Endothelial cell of umbilical vein (primary cell): ENCODE results near the gene NIN. TPM values are rescaled to one million over a fixed set of nuclear protein-coding genes. Genes with fewer than 3 reads are reported as not detected.

Source experiments
- BruUV-seq: library from RNA; stranded (reverse); fragments of 400-500 nt; replicated peaks from 2 replicates; lab custom pipeline; 2021; lab: Mats Ljungman, UMichigan
- CTCF ChIA-PET: fragments of 300-600, 350-600 bp; sonication (Branson Sonifier 250); formaldehyde crosslinking; loops from one replicate; lab custom pipeline; 2021; ENCODE audit warnings: antibody characterized with exemption, inconsistent platforms; lab: Charles Lee
- POLR2A ChIA-PET: fragments of 300-600, 350-600 bp; sonication (Branson Sonifier 250); formaldehyde crosslinking; loops from one replicate; lab custom pipeline; 2021; ENCODE audit warnings: antibody characterized with exemption, inconsistent platforms; lab: Charles Lee
- DNase-seq: peaks from one replicate; pipeline ENCODE4 v3.0.0-alpha.2; 2011; ENCODE audit warnings: low read depth, low spot score
- FAIRE-seq: peaks from 2 replicates; lab custom pipeline; 2011; peaks lifted over from hg19 to GRCh38; lab: Jason Lieb, UNC
- H2AFZ ChIP-seq: 2 replicates; pipeline ENCODE4 v1.6.0; 2012; ENCODE audit warnings: low read depth, low read length, control low read depth, inconsistent platforms
- H3K27ac ChIP-seq: 2 replicates; pipeline ENCODE4 v1.5.1; 2011; ENCODE audit warnings: low read depth, mild to moderate bottlenecking, control low read depth, low read length, moderate library complexity; ENCODE audit not compliant: insufficient read depth
- H3K27me3 ChIP-seq, 2 experiments: 2 replicates each; pipeline versions ENCODE4 v1.6.0 to v1.6.1; 2011; ENCODE audit warnings: low read length in 2 of 2, mixed read lengths in 1 of 2; ENCODE audit not compliant: control insufficient read depth in 2 of 2, insufficient read depth in 2 of 2
- H3K36me3 ChIP-seq, 2 experiments: 2 replicates in 1 of 2; 3 replicates in 1 of 2; pipeline ENCODE4 v1.5.1; 2011; ENCODE audit warnings: low read length in 2 of 2, mild to moderate bottlenecking in 1 of 2, moderate library complexity in 1 of 2; ENCODE audit not compliant: control insufficient read depth in 2 of 2, insufficient read depth in 2 of 2; ENCODE audit errors: extremely low read depth in 1 of 2
- H3K4me1 ChIP-seq: 3 replicates; pipeline ENCODE4 v1.5.1; 2011; ENCODE audit warnings: mild to moderate bottlenecking, low read length; ENCODE audit not compliant: control insufficient read depth, insufficient read depth; ENCODE audit errors: extremely low read depth
- H3K4me2 ChIP-seq: 2 replicates; pipeline ENCODE4 v1.6.1; 2011; ENCODE audit warnings: low read length, control low read depth, mixed read lengths; ENCODE audit not compliant: insufficient read depth
- H3K4me3 ChIP-seq, 3 experiments: fragments of 200-600 bp in 1 of 3; sonication (generic), shearing (Covaris generic) in 1 of 3; replicated peaks in 1 of 3; 2 replicates each; pipeline ENCODE4 v1.5.1; 2011 to 2016; ENCODE audit warnings: control low read depth in 3 of 3, low read length in 3 of 3, mild to moderate bottlenecking in 2 of 3, inconsistent platforms in 1 of 3, low read depth in 1 of 3, moderate library complexity in 1 of 3; ENCODE audit not compliant: insufficient read depth in 1 of 3
- H3K79me2 ChIP-seq: 2 replicates; pipeline ENCODE4 v1.6.0; 2012; ENCODE audit warnings: low read length, inconsistent platforms; ENCODE audit not compliant: control insufficient read depth, insufficient read depth
- H3K9ac ChIP-seq: replicated peaks from 2 replicates; pipeline ENCODE3; 2011; ENCODE audit warnings: low read length, control low read depth; ENCODE audit not compliant: insufficient read depth; ENCODE audit errors: extremely low read depth
- H3K9me1 ChIP-seq: replicated peaks from 3 replicates; pipeline ENCODE4 v1.6.0; 2011; ENCODE audit warnings: mild to moderate bottlenecking, low read length; ENCODE audit not compliant: control insufficient read depth, insufficient read depth; ENCODE audit errors: extremely low read depth
- H3K9me3 ChIP-seq: replicated peaks from 2 replicates; pipeline ENCODE4 v1.5.1; 2012; ENCODE audit warnings: low read length, inconsistent platforms; ENCODE audit not compliant: control insufficient read depth, insufficient read depth
- H4K20me1 ChIP-seq: replicated peaks from 2 replicates; pipeline ENCODE3; 2011; ENCODE audit warnings: mild to moderate bottlenecking, low read length; ENCODE audit not compliant: control insufficient read depth, insufficient read depth; ENCODE audit errors: extremely low read depth
- CTCF ChIP-seq, 2 donors: IDR thresholded peaks; 1 replicate in 1 of 2; 2 replicates in 1 of 2; pipeline ENCODE4 v1.5.1; 2011; ENCODE audit warnings: low read length in 2 of 2, mild to moderate bottlenecking in 2 of 2, moderate library complexity in 2 of 2, control low read depth in 1 of 2, inconsistent platforms in 1 of 2, low read depth in 1 of 2; ENCODE audit not compliant: insufficient read depth in 1 of 2; ENCODE audit errors: extremely low read depth in 1 of 2
- FOS ChIP-seq: IDR thresholded peaks from 2 replicates; pipeline ENCODE4 v1.6.1; 2011; ENCODE audit warnings: mild to moderate bottlenecking, low read length, moderate library complexity, borderline replicate concordance; ENCODE audit not compliant: insufficient read depth
- GATA2 ChIP-seq: IDR thresholded peaks from 2 replicates; pipeline ENCODE4 v1.7.0; 2011; ENCODE audit warnings: low read depth, mild to moderate bottlenecking, moderate library complexity, mixed read lengths, low read length; ENCODE audit not compliant: insufficient read length, insufficient read depth
- JUN ChIP-seq: IDR thresholded peaks from 2 replicates; pipeline ENCODE4 v1.6.1; 2011; ENCODE audit warnings: borderline replicate concordance, low read depth; ENCODE audit not compliant: insufficient read length, insufficient read depth
- MYC ChIP-seq: IDR thresholded peaks from one replicate; pipeline ENCODE4 v1.6.1; 2011; ENCODE audit warnings: mild to moderate bottlenecking, low read depth, low read length
- POLR2A ChIP-seq: IDR thresholded peaks from 2 replicates; pipeline ENCODE4 v1.6.1; 2012; ENCODE audit warnings: low read depth, mild to moderate bottlenecking, control low read depth, low read length
- POLR2AphosphoS5 ChIP-seq: IDR thresholded peaks from 2 replicates; pipeline ENCODE4 v1.6.1; 2012; ENCODE audit warnings: low read depth, mild to moderate bottlenecking, control low read depth, low read length, moderate library complexity; ENCODE audit not compliant: insufficient read depth
- dilution Hi-C: fragments of 300-500 bp; cut with MboI; formaldehyde crosslinking; loops from one replicate; pipeline ENCODE4 v1.15.0; 2019; ENCODE audit warnings: low sequenced_read_pairs; ENCODE audit not compliant: extremely low pct_ligation_motif_present
- intact Hi-C: fragments of 100-400 bp; cut with micrococcal nuclease; formaldehyde crosslinking; loops from one replicate; pipeline ENCODE4 v1.10.0; 2022
- polyA plus RNA-seq, 4 experiments: library from polyadenylated mRNA; depleted of rRNA in 3 of 4; stranded (reverse) in 3 of 4; unstranded in 1 of 4; fragments of >200 nt; gene quantifications; 2 replicates each; pipeline versions ENCODE4 v1.2.1 to v1.2.3, GENCODE V29; 2011 to 2012; ENCODE audit warnings: missing spikeins in 1 of 4
- total RNA-seq: library from RNA; stranded (reverse); gene quantifications from 2 replicates; pipeline ENCODE4 v1.2.3, GENCODE V29; 2021

Gene NIN
- total and polyA plus RNA-seq, 2 donors (not counting 3 experiments of a cell fraction or from before 2014, with no cell fraction given) = 7.1 to 76.3 TPM

- H3K27me3 ChIP-seq = no peaks in the 10 kb centered on the region
- TF ChIP-seq FOS (no peak), MYC (no peak), POLR2AphosphoS5 (no peak), GATA2 (no peak), JUN (no peak), CTCF (IDR thresholded peaks at IDR 0.05; ENCODE audit: extremely low read depth in 1 of 2, insufficient read depth in 1 of 2, low read depth in 1 of 2, low read length in 2 of 2) (no peak), POLR2A (no peak)
- H3K4me2 ChIP-seq = no peak overlapping the region
- no peak overlapping the region for H3K9ac ChIP-seq
- no peak for DNase-seq
- intact Hi-C loops = loop anchor here (5.0 kb wide), 1 partner anchor 450 kb away; no protein-coding TSS in a partner anchor
- H3K27ac ChIP-seq = no peak overlapping the region
- no peak for FAIRE-seq
- H2AFZ ChIP-seq = no peak overlapping the region
- H3K9me3 ChIP-seq = no peaks in the 10 kb centered on the region
- H4K20me1 ChIP-seq = no peaks in the 10 kb centered on the region
- no peaks in the 10 kb centered on the region for H3K79me2 ChIP-seq
- H3K9me1 ChIP-seq = no peaks in the 10 kb centered on the region
- no peak overlapping the region for H3K4me3 ChIP-seq
- H3K4me1 ChIP-seq = peaks cover 41% of the 10 kb centered on the region
- POLR2A ChIA-PET = no interaction called here
- CTCF ChIA-PET = interaction anchor here (0.7 to 0.9 kb wide), 2 partner anchors 24 to 88 kb away, joined by 3 to 4 read pairs; no protein-coding TSS in a partner anchor
- H3K36me3 ChIP-seq = peaks cover 17 to 29% of the 10 kb centered on the region in 2 experiments
- BruUV-seq = no TSS peak
- dilution Hi-C loops = no loop called here
Measured at GRCh38 chr14:50772412-50772811, 58.5 kb downstream of the NIN start.
